GM13976 (cell line): ENCODE measurements around the gene PTOV1.

Experiments used
- DNase-seq: peaks from one replicate; pipeline ENCODE4 v3.0.0; 2012; ENCODE audit warnings: low spot score
- in situ Hi-C: fragments of 300-500 bp; cut with MboI; formaldehyde crosslinking; loops from one replicate; pipeline ENCODE4 v1.12.0; 2022; ENCODE audit warnings: low sequenced_read_pairs, mixed read lengths, inconsistent platforms; ENCODE audit not compliant: unreplicated experiment
- TF ChIP-seq, protein P1 (sequence below): IDR thresholded peaks from 2 replicates; pipeline ENCODE4 v1.5.1; 2012; ENCODE audit warnings: borderline replicate concordance, mild to moderate bottlenecking; ENCODE audit not compliant: insufficient read depth; ENCODE audit errors: extremely low read depth, missing control alignments, control extremely low read depth

The PTOV1 gene

DNA sequence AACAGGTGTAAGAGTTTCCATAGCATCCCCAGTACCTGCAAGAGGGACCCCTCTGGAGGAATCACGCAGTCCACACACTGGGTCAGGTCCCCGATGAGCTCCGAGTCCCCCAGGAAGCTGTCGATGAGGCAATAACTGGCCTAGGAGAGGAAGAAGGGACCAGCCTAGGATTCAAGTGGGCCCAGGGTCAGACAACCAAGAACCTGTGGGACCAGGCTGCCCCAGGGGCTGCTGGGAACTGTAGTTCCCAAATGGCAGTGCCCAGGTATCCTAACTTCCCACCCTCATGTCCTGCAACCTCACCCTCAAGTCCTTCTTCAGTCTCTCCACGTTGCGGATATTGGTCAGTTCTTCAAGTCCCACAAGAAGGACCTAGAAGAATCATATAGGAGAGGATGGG lies 39.6 kb upstream of the PTOV1 start:
- in situ Hi-C loops: no loop called here
- DNase-seq: no peak
- TF ChIP-seq, protein P1, sequence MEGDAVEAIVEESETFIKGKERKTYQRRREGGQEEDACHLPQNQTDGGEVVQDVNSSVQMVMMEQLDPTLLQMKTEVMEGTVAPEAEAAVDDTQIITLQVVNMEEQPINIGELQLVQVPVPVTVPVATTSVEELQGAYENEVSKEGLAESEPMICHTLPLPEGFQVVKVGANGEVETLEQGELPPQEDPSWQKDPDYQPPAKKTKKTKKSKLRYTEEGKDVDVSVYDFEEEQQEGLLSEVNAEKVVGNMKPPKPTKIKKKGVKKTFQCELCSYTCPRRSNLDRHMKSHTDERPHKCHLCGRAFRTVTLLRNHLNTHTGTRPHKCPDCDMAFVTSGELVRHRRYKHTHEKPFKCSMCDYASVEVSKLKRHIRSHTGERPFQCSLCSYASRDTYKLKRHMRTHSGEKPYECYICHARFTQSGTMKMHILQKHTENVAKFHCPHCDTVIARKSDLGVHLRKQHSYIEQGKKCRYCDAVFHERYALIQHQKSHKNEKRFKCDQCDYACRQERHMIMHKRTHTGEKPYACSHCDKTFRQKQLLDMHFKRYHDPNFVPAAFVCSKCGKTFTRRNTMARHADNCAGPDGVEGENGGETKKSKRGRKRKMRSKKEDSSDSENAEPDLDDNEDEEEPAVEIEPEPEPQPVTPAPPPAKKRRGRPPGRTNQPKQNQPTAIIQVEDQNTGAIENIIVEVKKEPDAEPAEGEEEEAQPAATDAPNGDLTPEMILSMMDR: no peak

DNA sequence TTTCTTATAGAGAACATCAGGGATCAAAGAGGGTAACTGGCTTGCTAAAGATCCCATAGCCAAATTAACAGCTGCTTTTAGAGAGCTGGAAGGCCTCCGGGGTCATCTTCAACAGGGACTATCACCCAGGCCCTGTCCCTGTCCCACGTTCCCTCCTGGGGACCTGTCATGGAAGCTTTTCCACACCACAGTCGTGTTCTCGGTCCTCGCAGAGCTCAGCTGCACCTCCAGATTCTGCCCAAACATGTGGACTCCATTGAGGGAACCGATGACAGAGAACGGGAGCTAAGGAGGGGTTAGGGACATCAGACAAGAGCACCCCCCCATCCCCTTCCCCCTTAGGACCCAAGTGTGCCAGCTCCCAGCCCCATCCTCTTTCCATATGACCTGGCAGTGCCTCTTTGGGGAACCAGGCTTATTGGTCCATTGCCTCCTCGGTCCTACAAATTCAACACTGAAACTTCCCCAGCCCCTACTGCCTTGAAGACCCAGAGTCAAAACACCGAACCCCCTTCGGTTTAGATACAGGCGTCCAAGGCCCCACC lies 38.4 kb upstream of the PTOV1 start:
- TF ChIP-seq, protein P1: no peak
- no peak for DNase-seq
- in situ Hi-C loops: no loop called here

DNA sequence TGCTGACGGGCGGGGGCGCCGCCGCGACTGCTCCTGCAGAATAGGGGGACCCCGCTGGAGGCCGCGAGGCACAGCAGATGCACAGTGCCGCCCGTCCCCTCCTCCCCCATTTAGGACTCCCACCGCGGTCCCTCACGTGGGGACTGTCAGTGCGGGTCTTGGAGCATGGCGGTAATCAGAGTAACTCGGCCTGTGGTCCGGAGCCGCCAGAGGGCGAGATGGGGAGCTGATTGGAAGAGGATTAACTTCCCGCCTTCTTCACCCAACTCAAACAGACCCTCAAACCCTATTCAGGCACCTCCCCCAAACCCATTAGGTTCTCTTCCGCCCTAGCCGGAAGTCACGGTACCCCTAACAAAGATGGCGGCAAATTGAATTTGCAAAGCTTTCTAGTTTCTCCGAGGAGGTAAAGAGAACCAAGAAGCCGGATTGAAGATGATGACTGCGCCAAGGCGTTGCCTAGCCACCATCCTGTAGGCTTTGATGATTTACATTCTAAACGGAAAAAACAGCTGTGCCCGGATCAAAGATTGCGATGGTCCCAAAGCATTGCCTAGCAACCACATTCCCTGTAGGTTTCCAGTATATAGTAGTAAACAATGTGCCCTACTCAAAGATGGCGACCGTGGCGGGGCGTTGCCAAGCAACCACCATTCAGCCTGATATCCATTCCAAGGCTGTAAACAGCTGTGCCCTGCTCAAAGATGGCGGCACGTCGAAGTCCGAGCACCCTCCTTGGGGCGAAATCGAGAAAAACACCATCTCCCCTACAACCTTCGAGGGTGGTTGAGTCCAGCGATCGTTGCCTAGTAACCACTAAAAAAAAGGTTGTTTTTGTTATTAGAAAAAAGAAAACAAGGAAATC lies 37.7 kb upstream of the PTOV1 start, which contains the start of gene FUZ:
Gene FUZ, minus strand, starts transcription at position 296 of the 865 bp plus-strand sequence. Its CDS starts 186 bp downstream, at position 110.
- peak; percentile 94 for DNase-seq
- in situ Hi-C loops: no loop called here
- TF ChIP-seq, protein P1: no peak

DNA sequence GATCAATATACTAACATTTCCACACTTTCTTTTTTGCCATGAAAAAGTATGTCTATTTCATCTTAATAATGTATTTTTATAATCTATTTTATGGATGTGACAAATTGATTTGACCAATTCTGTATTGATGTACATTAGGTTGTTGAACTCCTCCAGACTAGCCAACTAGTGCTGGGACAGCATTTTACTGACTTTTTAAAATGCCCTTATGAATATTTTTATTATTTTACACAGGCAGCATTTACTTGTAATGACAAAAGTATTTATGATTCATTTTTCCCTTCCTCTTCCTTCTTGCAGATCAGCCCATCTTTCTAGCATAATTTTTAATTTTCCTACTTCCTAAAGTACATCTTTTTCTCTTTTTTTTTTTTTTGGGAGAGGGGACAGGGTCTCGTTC lies 36.9 kb upstream of the PTOV1 start:
- DNase-seq: no peak
- TF ChIP-seq, protein P1: no peak
- in situ Hi-C loops: no loop called here

DNA sequence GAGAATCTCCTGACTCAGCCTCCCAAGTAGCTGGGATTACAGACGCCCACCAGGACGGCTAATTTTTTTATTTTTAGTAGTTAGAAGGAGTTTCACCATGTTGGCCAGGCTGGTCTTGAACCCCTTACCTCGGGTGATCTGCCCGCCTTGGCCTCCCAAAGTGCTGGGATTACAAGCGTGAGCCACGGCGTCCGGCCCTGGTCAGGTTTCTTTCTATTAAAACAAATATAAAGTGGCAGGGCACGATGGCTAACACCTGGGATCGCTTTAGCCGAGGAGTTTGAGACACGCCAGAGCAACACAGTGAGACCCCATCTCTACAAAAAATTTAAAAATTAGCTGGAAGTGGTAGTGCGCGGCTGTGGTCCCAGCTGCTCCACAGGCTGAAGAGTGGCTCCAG lies 34.4 kb upstream of the PTOV1 start:
- in situ Hi-C loops: no loop called here
- no peak for DNase-seq
- TF ChIP-seq, protein P1: no peak

DNA sequence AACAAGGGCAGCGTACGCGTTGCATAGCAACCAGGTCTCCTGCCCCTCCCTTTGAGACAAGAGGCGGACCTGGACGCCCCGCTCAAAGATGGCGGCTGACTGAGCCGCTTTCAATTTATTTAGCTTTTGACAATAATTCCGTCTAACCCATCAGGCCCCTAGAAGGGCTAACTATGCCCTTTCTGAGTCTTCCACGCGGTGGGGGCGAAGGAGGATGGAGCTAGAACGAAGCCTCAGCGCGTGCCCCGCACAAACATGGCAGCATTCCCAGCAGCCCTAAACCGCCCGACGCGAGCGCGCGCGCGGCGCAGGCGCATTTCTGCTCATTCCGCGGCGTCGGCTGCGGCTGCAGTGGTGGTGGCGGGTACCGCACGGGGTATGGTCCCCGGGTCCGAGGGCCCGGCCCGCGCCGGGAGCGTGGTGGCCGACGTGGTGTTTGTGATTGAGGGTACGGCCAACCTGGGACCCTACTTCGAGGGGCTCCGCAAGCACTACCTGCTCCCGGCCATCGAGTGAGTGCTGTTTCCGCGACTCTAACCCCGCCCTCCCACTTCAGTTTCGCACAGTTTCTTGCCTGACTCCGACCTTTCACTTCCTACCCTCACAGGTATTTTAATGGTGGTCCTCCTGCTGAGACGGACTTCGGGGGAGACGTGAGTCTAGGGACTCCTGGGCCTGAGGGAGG lies 32.9 kb upstream of the PTOV1 start, which contains the start of gene MED25:
Gene MED25, plus strand, starts transcription at position 326 of the 685 bp plus-strand sequence. Its CDS starts 53 bp downstream, at position 379.
- DNase-seq: peak; percentile 93
- in situ Hi-C loops: no loop called here
- TF ChIP-seq, protein P1: no peak
